Measurements from ENCODE around the gene TMEM150A. TPM values are rescaled to one million over a fixed set of nuclear protein-coding genes. Genes with fewer than 3 reads are reported as not detected.

TMEM150A gene
- total RNA-seq, 1 donor from 2014 or later = 18.1 TPM

Other genes with a start within 250 kb of the TMEM150A start
- gene RETSAT, start 248.2 kb downstream of the TMEM150A start, total RNA-seq (ENCODE audit: unreplicated experiment) = 39.4 TPM
- gene ELMOD3, start 247.9 kb downstream of the TMEM150A start, total RNA-seq (ENCODE audit: unreplicated experiment) = 18.0 TPM
- 15.5 TPM for gene CAPG, start 192.3 kb downstream of the TMEM150A start, total RNA-seq (ENCODE audit: unreplicated experiment)
- 0.64 TPM for gene SH2D6, start 184.0 kb downstream of the TMEM150A start, total RNA-seq (ENCODE audit: unreplicated experiment)
- gene MAT2A, start 63.5 kb downstream of the TMEM150A start, total RNA-seq (ENCODE audit: unreplicated experiment) = 302 TPM
- 49.6 TPM for gene GGCX, start 41.2 kb downstream of the TMEM150A start, total RNA-seq (ENCODE audit: unreplicated experiment)
- gene VAMP8, start 25.1 kb downstream of the TMEM150A start, total RNA-seq (ENCODE audit: unreplicated experiment) = 0.78 TPM
- 1.4 TPM for gene VAMP5, start 18.3 kb downstream of the TMEM150A start, total RNA-seq (ENCODE audit: unreplicated experiment)
- 75.1 TPM for gene RNF181, start 7.0 kb downstream of the TMEM150A start, total RNA-seq (ENCODE audit: unreplicated experiment)
- 51.0 TPM for gene C2orf68, start 9.4 kb upstream of the TMEM150A start, total RNA-seq (ENCODE audit: unreplicated experiment)
- gene USP39, start 13.5 kb upstream of the TMEM150A start, total RNA-seq (ENCODE audit: unreplicated experiment) = 55.0 TPM
- gene SFTPB, start 65.5 kb upstream of the TMEM150A start, total RNA-seq (ENCODE audit: unreplicated experiment) = not detected
- not detected for gene GNLY, start 91.7 kb upstream of the TMEM150A start, total RNA-seq (ENCODE audit: unreplicated experiment)
- gene ATOH8, start 151.3 kb upstream of the TMEM150A start, total RNA-seq (ENCODE audit: unreplicated experiment) = 9.0 TPM